ENCODE data around the gene CELSR1. TPM values are rescaled to one million over a fixed set of nuclear protein-coding genes. Genes with fewer than 3 reads are reported as not detected.

Gene CELSR1
- total RNA-seq, 1 donor from 2014 or later = 16.0 TPM

DNA sequence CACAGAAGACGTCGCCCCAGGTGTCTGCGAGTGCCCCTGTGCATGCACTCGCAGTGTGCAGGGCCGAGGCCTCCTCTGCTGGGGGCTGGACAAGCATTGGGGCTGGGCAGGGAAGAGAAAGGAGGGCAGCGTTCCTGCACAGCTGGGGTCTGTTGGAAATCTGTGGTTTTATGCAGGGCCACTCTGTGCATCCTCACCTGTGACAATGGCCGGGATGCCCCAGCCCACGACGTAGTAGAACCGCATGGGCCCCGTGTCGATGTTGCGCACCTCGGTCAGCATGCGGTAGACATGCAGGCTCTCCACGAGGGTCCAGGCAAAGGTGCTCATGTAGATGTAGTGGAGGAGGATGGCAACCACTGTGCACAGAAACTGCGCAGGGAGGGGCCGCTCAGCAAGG lies 164.7 kb downstream of the CELSR1 start:
- no peak for DNase-seq (ENCODE audit: extremely low spot score, unreplicated experiment)

DNA sequence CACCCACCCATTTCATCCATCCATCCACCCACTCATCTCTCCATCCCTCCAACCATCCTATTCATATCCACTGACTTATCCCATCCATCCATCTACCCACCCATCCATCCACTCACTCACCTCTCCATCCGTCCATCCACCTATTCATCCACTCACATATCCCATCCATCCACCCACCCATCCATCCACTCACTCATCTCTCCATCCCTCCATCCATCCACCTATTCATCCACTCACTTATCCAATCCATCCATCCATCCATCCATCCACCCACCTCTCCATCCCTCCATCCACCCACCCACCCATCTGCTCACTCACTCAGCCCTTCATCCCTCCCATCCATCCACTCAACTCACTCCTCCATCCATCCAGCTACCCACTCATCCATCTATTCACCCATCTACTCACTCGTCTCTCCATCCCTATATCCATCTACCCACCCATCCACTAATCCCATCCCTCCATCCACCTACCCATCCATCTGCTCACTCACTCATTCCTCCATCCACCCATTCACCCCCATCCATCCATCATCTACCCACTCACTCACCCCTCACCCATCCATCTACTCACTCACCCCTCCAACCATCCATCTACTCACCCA lies 165.7 kb downstream of the CELSR1 start:
- no peak overlapping the region for H3K27ac Mint-ChIP-seq (ENCODE audit: unreplicated experiment)
- H3K36me3 Mint-ChIP-seq (ENCODE audit: unreplicated experiment) = peaks cover 14% of the 10 kb centered on the region
- H3K9me3 Mint-ChIP-seq (ENCODE audit: unreplicated experiment) = peaks cover 5% of the 10 kb centered on the region
- DNase-seq (ENCODE audit: extremely low spot score, unreplicated experiment) = no peak
- no peaks in the 10 kb centered on the region for H3K4me1 Mint-ChIP-seq (ENCODE audit: unreplicated experiment)
- TF ChIP-seq, protein P1, sequence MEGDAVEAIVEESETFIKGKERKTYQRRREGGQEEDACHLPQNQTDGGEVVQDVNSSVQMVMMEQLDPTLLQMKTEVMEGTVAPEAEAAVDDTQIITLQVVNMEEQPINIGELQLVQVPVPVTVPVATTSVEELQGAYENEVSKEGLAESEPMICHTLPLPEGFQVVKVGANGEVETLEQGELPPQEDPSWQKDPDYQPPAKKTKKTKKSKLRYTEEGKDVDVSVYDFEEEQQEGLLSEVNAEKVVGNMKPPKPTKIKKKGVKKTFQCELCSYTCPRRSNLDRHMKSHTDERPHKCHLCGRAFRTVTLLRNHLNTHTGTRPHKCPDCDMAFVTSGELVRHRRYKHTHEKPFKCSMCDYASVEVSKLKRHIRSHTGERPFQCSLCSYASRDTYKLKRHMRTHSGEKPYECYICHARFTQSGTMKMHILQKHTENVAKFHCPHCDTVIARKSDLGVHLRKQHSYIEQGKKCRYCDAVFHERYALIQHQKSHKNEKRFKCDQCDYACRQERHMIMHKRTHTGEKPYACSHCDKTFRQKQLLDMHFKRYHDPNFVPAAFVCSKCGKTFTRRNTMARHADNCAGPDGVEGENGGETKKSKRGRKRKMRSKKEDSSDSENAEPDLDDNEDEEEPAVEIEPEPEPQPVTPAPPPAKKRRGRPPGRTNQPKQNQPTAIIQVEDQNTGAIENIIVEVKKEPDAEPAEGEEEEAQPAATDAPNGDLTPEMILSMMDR (IDR thresholded peaks at IDR 0.05) = no peak
- H3K4me3 Mint-ChIP-seq (ENCODE audit: unreplicated experiment) = no peak overlapping the region
- H3K27me3 Mint-ChIP-seq (ENCODE audit: unreplicated experiment) = no peaks in the 10 kb centered on the region

More for the DNA sequence above, 164.7 kb downstream of the CELSR1 start:
- Mint-ChIP-seq H3K27me3 (ENCODE audit: unreplicated experiment) (no peaks in the 10 kb centered on the region), H3K9me3 (ENCODE audit: unreplicated experiment) (peaks cover 5% of the 10 kb centered on the region), H3K36me3 (ENCODE audit: unreplicated experiment) (peaks cover 17% of the 10 kb centered on the region), H3K4me1 (ENCODE audit: unreplicated experiment) (peaks cover 2% of the 10 kb centered on the region), H3K27ac (ENCODE audit: unreplicated experiment) (no peak overlapping the region), H3K4me3 (ENCODE audit: unreplicated experiment) (no peak overlapping the region)
- TF ChIP-seq, protein P1 (IDR thresholded peaks at IDR 0.05) = no peak

DNA sequence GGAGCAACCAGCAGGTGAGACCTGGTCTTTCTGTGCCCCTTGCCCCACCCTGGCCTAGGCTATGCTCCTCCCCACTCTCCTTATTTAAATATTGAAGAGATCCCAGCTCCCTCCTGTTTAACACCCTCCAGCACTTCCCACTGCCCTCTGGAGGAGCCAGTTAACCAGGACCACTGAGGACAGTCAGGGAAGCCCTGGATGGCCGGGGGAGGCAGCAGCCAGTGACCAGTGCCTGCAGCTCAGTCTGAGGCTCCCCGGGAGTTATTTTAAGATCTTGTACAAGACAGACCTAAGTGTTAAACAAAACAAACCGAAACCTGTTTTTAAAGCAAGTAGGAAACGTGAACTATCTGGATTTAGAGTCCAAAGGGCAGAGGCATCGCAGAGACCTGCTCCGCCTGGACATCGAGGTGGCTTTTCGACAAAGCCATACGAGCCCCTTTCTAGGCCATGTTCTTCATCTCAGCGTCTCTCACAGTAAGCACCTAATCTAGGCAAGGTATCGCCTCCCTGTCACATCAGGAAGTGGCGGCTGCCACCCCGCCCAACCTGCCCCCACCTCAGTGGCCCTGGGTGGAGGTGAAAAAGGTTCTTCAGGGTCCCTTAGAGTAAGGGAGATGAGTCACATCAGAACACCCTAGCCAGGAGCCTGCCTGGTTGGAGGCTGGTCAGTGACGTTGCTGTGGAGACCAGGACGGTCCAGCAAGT lies 166.7 kb downstream of the CELSR1 start:
- Mint-ChIP-seq H3K36me3 (ENCODE audit: unreplicated experiment) (peaks cover 6% of the 10 kb centered on the region), H3K27me3 (ENCODE audit: unreplicated experiment) (no peaks in the 10 kb centered on the region), H3K9me3 (ENCODE audit: unreplicated experiment) (peaks cover under 1% of the 10 kb centered on the region), H3K27ac (ENCODE audit: unreplicated experiment) (no peak overlapping the region), H3K4me3 (ENCODE audit: unreplicated experiment) (no peak overlapping the region), H3K4me1 (ENCODE audit: unreplicated experiment) (no peaks in the 10 kb centered on the region)
- TF ChIP-seq, protein P1 (IDR thresholded peaks at IDR 0.05) = no peak
- no peak for DNase-seq (ENCODE audit: extremely low spot score, unreplicated experiment)

DNA sequence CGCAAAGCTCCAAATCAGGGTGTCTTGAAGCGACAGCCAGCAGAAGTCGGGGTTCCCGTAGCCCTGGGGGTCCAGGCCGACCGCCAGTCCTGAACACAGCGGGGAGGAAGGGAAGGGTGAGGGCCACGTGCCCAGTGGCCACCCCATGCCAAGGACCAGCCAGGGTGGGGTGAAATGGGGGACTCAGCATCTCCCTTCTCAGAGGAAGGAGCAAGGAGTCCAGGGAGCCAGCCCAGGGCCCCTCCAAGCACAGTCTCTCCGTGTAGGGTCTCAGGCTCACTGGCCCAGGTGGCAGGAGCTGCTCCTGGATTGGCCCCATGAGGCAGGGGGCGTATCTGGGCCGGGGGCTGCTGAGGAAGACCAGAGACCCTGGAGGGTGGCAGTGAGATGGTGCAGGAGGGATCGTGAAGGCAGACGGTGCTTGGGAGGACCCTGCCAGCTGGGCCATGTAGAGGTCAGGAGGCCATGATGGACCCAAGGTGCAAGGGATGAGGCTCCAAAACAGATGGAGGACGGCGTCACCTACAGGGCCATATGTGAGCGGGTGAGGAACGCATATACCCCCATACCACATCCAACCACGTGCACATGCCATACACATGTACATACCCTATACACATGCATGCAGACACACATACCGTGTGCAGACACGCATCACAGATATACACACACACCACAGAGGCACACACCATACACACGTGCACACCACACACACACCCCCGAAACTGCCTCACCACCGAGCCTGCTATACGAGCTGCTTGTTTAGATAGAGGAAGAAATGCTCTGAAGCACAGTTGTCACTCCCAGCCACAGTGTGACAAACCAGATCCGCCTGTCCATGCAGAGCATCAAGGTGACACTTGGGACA lies 167.5 kb downstream of the CELSR1 start:
- DNase-seq (ENCODE audit: extremely low spot score, unreplicated experiment) = no peak
- Mint-ChIP-seq H3K36me3 (ENCODE audit: unreplicated experiment) (no peaks in the 10 kb centered on the region), H3K9me3 (ENCODE audit: unreplicated experiment) (no peaks in the 10 kb centered on the region), H3K4me3 (ENCODE audit: unreplicated experiment) (no peak overlapping the region), H3K27me3 (ENCODE audit: unreplicated experiment) (no peaks in the 10 kb centered on the region), H3K4me1 (ENCODE audit: unreplicated experiment) (no peaks in the 10 kb centered on the region), H3K27ac (ENCODE audit: unreplicated experiment) (no peak overlapping the region)
- TF ChIP-seq, protein P1 (IDR thresholded peaks at IDR 0.05) = no peak
